Panc1 (cell line): ENCODE measurements around the gene SERPINA9. TPM values are rescaled to one million over a fixed set of nuclear protein-coding genes. Genes with fewer than 3 reads are reported as not detected.

Experiments
- ATAC-seq: fragments of 200-7000 bp; cut with Tn5 transposase; 2 replicates; pipeline ENCODE4 v1.9.1; 2020; ENCODE audit warnings: mild to moderate bottlenecking, moderate library complexity
- BruUV-seq: library from RNA; stranded (reverse); fragments of 400-500 nt; replicated peaks from 2 replicates; lab custom pipeline; 2021; lab: Mats Ljungman, UMichigan
- CTCF ChIA-PET: fragments of 300-600 bp; sonication (Branson Sonifier 250); formaldehyde crosslinking; loops from one replicate; lab custom pipeline; 2022; ENCODE audit warnings: antibody characterized with exemption; lab: Charles Lee
- POLR2A ChIA-PET: fragments of 300-600 bp; sonication (Branson Sonifier 250); formaldehyde crosslinking; loops from one replicate; lab custom pipeline; 2022; ENCODE audit warnings: antibody characterized with exemption; lab: Charles Lee
- DNase-seq: peaks from one replicate; pipeline ENCODE4 v3.0.0-alpha.2; 2010; ENCODE audit warnings: low read depth, low spot score
- H3K27ac ChIP-seq: 2 replicates; pipeline ENCODE4 v1.5.1; 2011; ENCODE audit warnings: mild to moderate bottlenecking, low read length, inconsistent platforms
- H3K27me3 ChIP-seq: fragments of 200-500 bp; sonication (Bioruptor generic); 2 replicates; pipeline ENCODE4 v1.6.0; 2014; ENCODE audit warnings: low read length, inconsistent platforms; ENCODE audit not compliant: control insufficient read depth, insufficient read depth
- H3K36me3 ChIP-seq: fragments of 200-500 bp; sonication (Bioruptor generic); 2 replicates; pipeline ENCODE4 v1.5.1; 2014; ENCODE audit warnings: inconsistent platforms, mild to moderate bottlenecking, low read length, moderate library complexity; ENCODE audit not compliant: control insufficient read depth, insufficient read depth
- H3K4me1 ChIP-seq: 2 replicates; pipeline ENCODE4 v1.5.1; 2011; ENCODE audit warnings: inconsistent platforms, mild to moderate bottlenecking, low read length, moderate library complexity; ENCODE audit not compliant: control insufficient read depth, insufficient read depth
- H3K4me3 ChIP-seq, 2 experiments: 2 replicates each; pipeline ENCODE4 v1.5.1; 2011 to 2012; ENCODE audit warnings: low read depth in 2 of 2, low read length in 2 of 2, mild to moderate bottlenecking in 2 of 2, inconsistent platforms in 1 of 2, moderate library complexity in 1 of 2
- H3K9me3 ChIP-seq: fragments of 200-500 bp; sonication (Bioruptor generic); 2 replicates; pipeline ENCODE4 v1.5.1; 2014; ENCODE audit warnings: low read depth, mild to moderate bottlenecking, inconsistent platforms, low read length, moderate library complexity; ENCODE audit not compliant: control insufficient read depth, insufficient read depth
- CTCF ChIP-seq: fragments of 450-650 bp; IDR thresholded peaks from 2 replicates; pipeline ENCODE4 v1.5.1; 2017; ENCODE audit warnings: mild to moderate bottlenecking
- POLR2AphosphoS5 ChIP-seq: IDR thresholded peaks from 2 replicates; pipeline ENCODE4 v1.6.1; 2012; ENCODE audit warnings: mild to moderate bottlenecking, low read depth, low read length, moderate library complexity
- REST ChIP-seq, 2 experiments: IDR thresholded peaks; 2 replicates each; pipeline ENCODE4 v1.6.1; 2011 to 2012; ENCODE audit warnings: low read depth in 2 of 2, control low read depth in 1 of 2, low read length in 1 of 2, mild to moderate bottlenecking in 1 of 2, moderate library complexity in 1 of 2; ENCODE audit not compliant: insufficient read depth in 1 of 2
- SIN3A ChIP-seq: IDR thresholded peaks from 2 replicates; pipeline ENCODE4 v1.6.1; 2012; ENCODE audit warnings: low read depth, mild to moderate bottlenecking, low read length, moderate library complexity, borderline replicate concordance; ENCODE audit not compliant: insufficient read depth
- TCF7L2 ChIP-seq: IDR thresholded peaks from 2 replicates; pipeline ENCODE4 v1.6.1; 2011; ENCODE audit warnings: mild to moderate bottlenecking, low read depth, low read length, inconsistent platforms
- in situ Hi-C: cut with HindIII; loops from 2 replicates; pipeline ENCODE4 v1.10.0; 2016; ENCODE audit warnings: low sequenced_read_pairs, low pct_unique_long_range_greater_than_20kb
- intact Hi-C: fragments of 100-400 bp; cut with micrococcal nuclease; formaldehyde crosslinking; loops from one replicate; pipeline ENCODE4 v1.10.0; 2022; ENCODE audit not compliant: unreplicated experiment
- total RNA-seq: library from RNA; stranded (reverse); gene quantifications from one replicate; pipeline ENCODE4 v1.2.1, GENCODE V29; 2021; ENCODE audit not compliant: unreplicated experiment

Gene SERPINA9
- total RNA-seq, 1 experiment from 2014 or later = not detected

GRCh38 chr14:94451091-94451771 is 24.8 kb downstream of the SERPINA9 start:
- ChIA-PET CTCF (no interaction called here), POLR2A (interaction anchor here (0.5 kb wide), 1 partner anchor 1260 kb away, joined by 7 read pairs; no protein-coding TSS in a partner anchor)
- DNase-seq (no peak), ATAC-seq (no peak)
- Histone ChIP-seq H3K4me3 (no peak overlapping the region), H3K36me3 (no peaks in the 10 kb centered on the region), H3K4me1 (no peaks in the 10 kb centered on the region), H3K9me3 (no peaks in the 10 kb centered on the region), H3K27ac (no peak overlapping the region), H3K27me3 (no peaks in the 10 kb centered on the region; the same call in 1 of the 2 replicates)
- intact Hi-C loops (no loop called here), in situ Hi-C loops (no loop called here)
- no TSS peak for BruUV-seq
- TF ChIP-seq CTCF = no peak
- TF ChIP-seq SIN3A = no peak
- no peak for TF ChIP-seq POLR2AphosphoS5
- no peak for TF ChIP-seq REST (IDR thresholded peaks at IDR 0.05; ENCODE audit: insufficient read depth in 1 of 2, low read depth in 2 of 2, low read length in 1 of 2)
- TF ChIP-seq TCF7L2 = no peak

GRCh38 chr14:94450722-94451090 is 25.3 kb downstream of the SERPINA9 start:
- Histone ChIP-seq H3K4me1 (no peaks in the 10 kb centered on the region), H3K9me3 (no peaks in the 10 kb centered on the region), H3K27ac (no peak overlapping the region), H3K4me3 (no peak overlapping the region), H3K36me3 (no peaks in the 10 kb centered on the region), H3K27me3 (no peaks in the 10 kb centered on the region; the same call in 1 of the 2 replicates)
- ChIA-PET CTCF (no interaction called here), POLR2A (no interaction called here)
- ATAC-seq (no peak), DNase-seq (no peak)
- BruUV-seq = no TSS peak
- TF ChIP-seq REST (IDR thresholded peaks at IDR 0.05; ENCODE audit: insufficient read depth in 1 of 2, low read depth in 2 of 2, low read length in 1 of 2) (no peak), TCF7L2 (no peak), SIN3A (no peak), POLR2AphosphoS5 (no peak), CTCF (no peak)
- intact Hi-C loops = no loop called here
- in situ Hi-C loops = no loop called here
